ENCODE measurements around the gene TMEM269.

Gene TMEM269

GRCh38 chr1:42783092-42783491 is 1.7 kb upstream of the TMEM269 start:
- Histone ChIP-seq H3K27ac (ENCODE audit: extremely low read depth, low read depth, low read length) (no peak overlapping the region), H3K9me3 (ENCODE audit: control insufficient read depth, insufficient read depth, low read depth, low read length) (no peaks in the 10 kb centered on the region), H3K36me3 (ENCODE audit: control insufficient read depth in 2 of 2, insufficient read depth in 1 of 2, low read length in 2 of 2) (peaks cover 0 to 64% of the 10 kb centered on the region in 2 experiments; a peak in 2 of 3 replicates), H3K4me3 (ENCODE audit: low read depth, low read length) (no peak overlapping the region), H3K4me1 (ENCODE audit: control insufficient read depth, insufficient read depth, low read length) (no peaks in the 10 kb centered on the region)
- no peak for TF ChIP-seq ZNF175 (tag by site-specific recombination; IDR thresholded peaks at IDR 0.05)
- peak; percentile 97 for TF ChIP-seq ZNF664 (tag by site-specific recombination; IDR thresholded peaks at IDR 0.05)
- CTCF ChIA-PET: interaction anchor here (0.6 to 1.9 kb wide), 6 partner anchors 17 to 1334 kb away, joined by 3 to 6 read pairs (median 4); partner anchors contain the start of genes C1orf50 and P3H1
- POLR2A ChIA-PET: interaction anchor here (0.7 to 2.4 kb wide), 3 partner anchors 16 to 368 kb away, joined by 3 to 13 read pairs (median 6); partner anchors contain the start of genes C1orf50 and P3H1

GRCh38 chr1:42784547-42784945 is 245 bp upstream of the TMEM269 start:
- no peak overlapping the region for H3K27ac ChIP-seq (ENCODE audit: extremely low read depth, low read depth, low read length)
- no peaks in the 10 kb centered on the region for H3K9me3 ChIP-seq (ENCODE audit: control insufficient read depth, insufficient read depth, low read depth, low read length)
- CTCF ChIA-PET: interaction anchor here (1.9 kb wide), 1 partner anchor 289 kb away, joined by 6 read pairs; no protein-coding TSS in a partner anchor
- POLR2A ChIA-PET: interaction anchor here (0.5 to 2.4 kb wide), 2 partner anchors 18 to 297 kb away, joined by 4 to 13 read pairs; partner anchors contain the start of genes C1orf50 and P3H1
- H3K4me3 ChIP-seq (ENCODE audit: low read depth, low read length): no peak overlapping the region
- TF ChIP-seq ZNF433 (tag by site-specific recombination; IDR thresholded peaks at IDR 0.05; ENCODE audit: low read depth): no peak
- no peak for TF ChIP-seq ZNF48 (tag by site-specific recombination; IDR thresholded peaks at IDR 0.05)
- no peak for TF ChIP-seq ZNF37A (tag by site-specific recombination; IDR thresholded peaks at IDR 0.05)
- no peak for TF ChIP-seq ZNF266 (tag by site-specific recombination; IDR thresholded peaks at IDR 0.05; ENCODE audit: low read depth)
- no peak for TF ChIP-seq ZNF701 (tag by site-specific recombination; IDR thresholded peaks at IDR 0.05)
- no peak for TF ChIP-seq ZNF391 (tag by site-specific recombination; IDR thresholded peaks at IDR 0.05; ENCODE audit: borderline replicate concordance, low read depth)
- TF ChIP-seq ZNF600 (tag by site-specific recombination; IDR thresholded peaks at IDR 0.05): no peak
- no peak for TF ChIP-seq BCL6B (tag by site-specific recombination; IDR thresholded peaks at IDR 0.05)
- no peak for TF ChIP-seq ZNF18 (tag by site-specific recombination; IDR thresholded peaks at IDR 0.05)
- TF ChIP-seq ZFP3 (tag by site-specific recombination; IDR thresholded peaks at IDR 0.05; ENCODE audit: low read depth): no peak
- TF ChIP-seq ZNF404 (tag by site-specific recombination; IDR thresholded peaks at IDR 0.05): no peak
- TF ChIP-seq ZNF626 (tag by site-specific recombination; IDR thresholded peaks at IDR 0.05): no peak
- no peak for TF ChIP-seq REST (tag by site-specific recombination; IDR thresholded peaks at IDR 0.05)
- peaks cover 0 to 52% of the 10 kb centered on the region in 2 experiments; a peak in 2 of 3 replicates for H3K36me3 ChIP-seq (ENCODE audit: control insufficient read depth in 2 of 2, insufficient read depth in 1 of 2, low read length in 2 of 2)
- H3K4me1 ChIP-seq (ENCODE audit: control insufficient read depth, insufficient read depth, low read length): no peaks in the 10 kb centered on the region

- Histone ChIP-seq H3K9me3 (ENCODE audit: control insufficient read depth, insufficient read depth, low read depth, low read length) (no peaks in the 10 kb centered on the region), H3K36me3 (ENCODE audit: control insufficient read depth in 2 of 2, insufficient read depth in 1 of 2, low read length in 2 of 2) (peaks cover 0 to 37% of the 10 kb centered on the region in 2 experiments; a peak in 2 of 3 replicates), H3K27ac (ENCODE audit: extremely low read depth, low read depth, low read length) (no peak overlapping the region), H3K4me3 (ENCODE audit: low read depth, low read length) (no peak overlapping the region), H3K4me1 (ENCODE audit: control insufficient read depth, insufficient read depth, low read length) (no peaks in the 10 kb centered on the region)
- TF ChIP-seq ZBTB49 (tag by site-specific recombination; IDR thresholded peaks at IDR 0.05; ENCODE audit: low read depth): no peak
- no peak for TF ChIP-seq KLF16 (tag by site-specific recombination; IDR thresholded peaks at IDR 0.05)
- no peak for TF ChIP-seq ZNF624 (tag by site-specific recombination; IDR thresholded peaks at IDR 0.05)
- no peak for TF ChIP-seq ZNF174 (tag by site-specific recombination; IDR thresholded peaks at IDR 0.05)
- no peak for TF ChIP-seq ZNF48 (tag by site-specific recombination; IDR thresholded peaks at IDR 0.05)
- TF ChIP-seq ZNF561 (tag by site-specific recombination; IDR thresholded peaks at IDR 0.05; ENCODE audit: borderline replicate concordance): no peak
- no peak for TF ChIP-seq ZFP3 (tag by site-specific recombination; IDR thresholded peaks at IDR 0.05; ENCODE audit: low read depth)
- TF ChIP-seq ZBTB1 (tag by site-specific recombination; IDR thresholded peaks at IDR 0.05): no peak
- no peak for TF ChIP-seq ZBTB20 (tag by site-specific recombination; IDR thresholded peaks at IDR 0.05)
- CTCF ChIA-PET: interaction anchor here (0.7 kb wide), 1 partner anchor 101 kb away, joined by 3 read pairs; no protein-coding TSS in a partner anchor
- POLR2A ChIA-PET: no interaction called here
These were observed 1.3 kb downstream of the TMEM269 start for GRCh38 chr1:42786097-42786496.
